Choroid plexus epithelial cell (primary cell): Measurements from ENCODE around the gene DLST.

ENCODE experiments used
- DNase-seq: peaks from one replicate; pipeline ENCODE4 v3.0.0-alpha.2; 2010; ENCODE audit warnings: low read depth
- H3K4me3 ChIP-seq: 2 replicates; pipeline ENCODE4 v1.5.1; 2011; ENCODE audit warnings: low read depth, mild to moderate bottlenecking, control low read depth, low read length, moderate library complexity
- TF ChIP-seq, protein P1 (sequence below): conservative IDR thresholded peaks from 2 replicates; pipeline ENCODE4 v1.5.1; 2011; ENCODE audit warnings: low read depth, mild to moderate bottlenecking, control low read depth, inconsistent platforms, low read length, moderate library complexity

DLST gene

DNA sequence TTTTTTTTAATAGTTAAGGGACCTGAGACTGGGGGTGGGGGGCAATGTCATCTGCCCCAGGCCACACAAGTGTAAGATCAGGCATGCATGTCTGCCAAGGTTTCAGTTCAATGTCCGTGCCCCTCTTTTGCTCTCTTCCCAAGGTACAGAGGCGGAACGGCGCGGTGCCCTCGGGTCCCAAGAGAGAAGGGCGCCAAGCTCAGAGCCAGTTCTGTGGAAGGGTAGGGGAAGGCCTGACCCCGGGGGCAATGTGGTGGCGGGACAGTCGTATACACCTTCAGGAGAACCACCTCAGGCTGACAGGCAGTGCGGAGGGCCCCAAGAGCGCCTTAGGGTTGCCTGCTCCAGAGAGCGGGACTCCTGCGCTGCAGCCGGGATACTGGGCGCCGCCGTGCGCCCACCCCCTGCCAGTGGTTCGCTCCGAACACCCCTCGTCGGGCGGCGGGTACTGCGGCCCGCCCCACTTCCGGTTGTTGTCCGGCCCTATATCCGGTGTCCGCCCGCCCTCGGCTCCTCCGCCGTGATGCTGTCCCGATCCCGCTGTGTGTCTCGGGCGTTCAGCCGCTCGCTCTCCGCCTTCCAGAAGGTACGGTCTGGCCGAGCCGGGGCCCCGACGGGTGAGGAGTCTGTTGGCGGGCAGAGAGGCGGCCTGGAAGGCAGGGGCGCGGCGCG, at the start of gene DLST:
TSS of gene DLST (plus strand) at position 486 of the 672 bp plus-strand sequence. CDS start at position 524, 38 bp downstream.
- TF ChIP-seq, protein P1, sequence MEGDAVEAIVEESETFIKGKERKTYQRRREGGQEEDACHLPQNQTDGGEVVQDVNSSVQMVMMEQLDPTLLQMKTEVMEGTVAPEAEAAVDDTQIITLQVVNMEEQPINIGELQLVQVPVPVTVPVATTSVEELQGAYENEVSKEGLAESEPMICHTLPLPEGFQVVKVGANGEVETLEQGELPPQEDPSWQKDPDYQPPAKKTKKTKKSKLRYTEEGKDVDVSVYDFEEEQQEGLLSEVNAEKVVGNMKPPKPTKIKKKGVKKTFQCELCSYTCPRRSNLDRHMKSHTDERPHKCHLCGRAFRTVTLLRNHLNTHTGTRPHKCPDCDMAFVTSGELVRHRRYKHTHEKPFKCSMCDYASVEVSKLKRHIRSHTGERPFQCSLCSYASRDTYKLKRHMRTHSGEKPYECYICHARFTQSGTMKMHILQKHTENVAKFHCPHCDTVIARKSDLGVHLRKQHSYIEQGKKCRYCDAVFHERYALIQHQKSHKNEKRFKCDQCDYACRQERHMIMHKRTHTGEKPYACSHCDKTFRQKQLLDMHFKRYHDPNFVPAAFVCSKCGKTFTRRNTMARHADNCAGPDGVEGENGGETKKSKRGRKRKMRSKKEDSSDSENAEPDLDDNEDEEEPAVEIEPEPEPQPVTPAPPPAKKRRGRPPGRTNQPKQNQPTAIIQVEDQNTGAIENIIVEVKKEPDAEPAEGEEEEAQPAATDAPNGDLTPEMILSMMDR: no peak

DNA sequence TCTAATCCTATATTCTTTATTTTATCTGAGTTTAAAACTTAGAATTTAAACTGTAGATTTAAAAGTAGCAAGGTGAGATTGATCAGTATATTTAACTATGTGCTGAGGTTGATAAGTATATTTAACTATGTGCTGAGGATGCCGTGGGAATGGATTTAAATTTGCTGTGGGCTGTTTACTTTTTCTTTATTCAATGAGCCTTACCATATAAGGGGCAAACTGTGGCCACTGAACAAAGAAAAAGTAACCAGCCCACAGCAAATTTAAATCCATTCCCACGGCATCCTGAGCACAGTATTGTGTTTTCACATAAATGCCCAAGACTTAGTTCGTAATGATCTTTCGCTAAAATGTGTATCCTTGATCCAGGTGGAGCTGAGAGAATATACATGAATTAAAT, 48.9 kb upstream of the DLST start:
- DNase-seq: no peak

More for the DNA sequence above, at the start of gene DLST:
- peak; percentile 92 for DNase-seq
- peak within 1 kb of the TSS; percentile 93 for H3K4me3 ChIP-seq

DNA sequence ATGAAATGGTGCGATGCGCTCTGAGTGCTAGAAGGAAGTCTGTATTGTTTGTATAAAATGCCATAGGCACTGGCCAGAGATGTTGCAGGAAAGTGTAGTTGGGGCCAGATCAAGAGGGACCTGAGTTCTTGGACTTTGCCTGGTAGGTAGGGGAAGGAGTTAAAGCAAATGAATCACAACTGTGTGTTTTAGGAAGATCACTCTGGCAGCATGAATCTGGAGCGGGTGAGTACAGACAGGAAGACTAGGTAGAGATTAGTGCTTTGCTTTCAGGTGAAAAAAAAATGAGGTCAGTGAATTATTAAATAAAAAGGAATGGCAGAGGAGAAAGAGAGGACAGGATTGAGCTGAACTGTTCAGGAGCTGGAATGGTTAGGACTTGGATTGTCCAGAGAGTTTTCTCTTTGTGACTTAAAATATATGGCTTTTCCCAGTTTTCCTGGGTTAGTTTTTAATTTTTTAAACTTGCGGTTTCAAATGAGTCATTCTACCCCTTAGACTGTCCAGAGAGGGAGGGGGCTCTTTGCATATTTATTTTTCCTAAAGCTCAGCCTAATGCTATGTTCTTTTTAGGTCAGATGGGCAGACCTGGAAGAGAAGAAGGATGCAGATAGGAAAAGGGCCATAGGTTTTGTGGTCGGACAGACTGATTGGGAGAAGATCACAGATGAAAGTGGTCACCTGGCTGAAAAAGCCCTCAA, 46.9 kb upstream of the DLST start:
- H3K4me3 ChIP-seq: no peak overlapping the region
- DNase-seq: peak; percentile 37

More for the DNA sequence above, 48.9 kb upstream of the DLST start:
- TF ChIP-seq, protein P1: no peak
- no peak overlapping the region for H3K4me3 ChIP-seq

DNA sequence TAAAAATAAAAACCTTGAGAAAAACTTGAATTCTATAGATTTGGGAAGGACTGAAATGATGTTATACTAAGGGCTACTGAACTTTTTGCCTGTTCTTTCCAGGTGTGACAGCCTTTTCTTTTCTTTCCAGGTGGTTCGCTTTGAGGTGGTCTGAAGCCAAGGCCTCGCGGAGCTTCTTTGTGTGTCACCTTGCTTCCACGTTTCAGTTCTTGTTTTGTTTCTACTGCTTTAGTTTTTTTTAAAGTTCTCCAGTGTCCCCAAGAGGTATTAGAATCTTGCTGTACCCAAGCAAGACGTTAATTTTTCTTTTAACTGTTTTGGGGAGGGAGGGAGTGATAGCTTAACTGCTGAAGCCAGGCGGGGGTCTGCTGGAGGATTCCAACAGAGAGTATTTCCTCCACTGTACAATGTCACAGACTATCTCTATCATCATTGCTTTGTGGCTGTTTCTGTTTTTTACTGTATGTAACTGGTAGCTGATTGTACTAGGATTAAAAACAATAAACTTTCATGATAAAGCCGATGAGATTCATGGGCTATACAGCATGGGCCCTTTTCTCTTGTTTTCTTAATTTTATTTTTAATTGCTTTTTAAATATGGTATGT, 46.0 kb upstream of the DLST start:
- TF ChIP-seq, protein P1: no peak
- no peak overlapping the region for H3K4me3 ChIP-seq
- DNase-seq: no peak

More for the DNA sequence above, 46.9 kb upstream of the DLST start:
- TF ChIP-seq, protein P1: no peak

DNA sequence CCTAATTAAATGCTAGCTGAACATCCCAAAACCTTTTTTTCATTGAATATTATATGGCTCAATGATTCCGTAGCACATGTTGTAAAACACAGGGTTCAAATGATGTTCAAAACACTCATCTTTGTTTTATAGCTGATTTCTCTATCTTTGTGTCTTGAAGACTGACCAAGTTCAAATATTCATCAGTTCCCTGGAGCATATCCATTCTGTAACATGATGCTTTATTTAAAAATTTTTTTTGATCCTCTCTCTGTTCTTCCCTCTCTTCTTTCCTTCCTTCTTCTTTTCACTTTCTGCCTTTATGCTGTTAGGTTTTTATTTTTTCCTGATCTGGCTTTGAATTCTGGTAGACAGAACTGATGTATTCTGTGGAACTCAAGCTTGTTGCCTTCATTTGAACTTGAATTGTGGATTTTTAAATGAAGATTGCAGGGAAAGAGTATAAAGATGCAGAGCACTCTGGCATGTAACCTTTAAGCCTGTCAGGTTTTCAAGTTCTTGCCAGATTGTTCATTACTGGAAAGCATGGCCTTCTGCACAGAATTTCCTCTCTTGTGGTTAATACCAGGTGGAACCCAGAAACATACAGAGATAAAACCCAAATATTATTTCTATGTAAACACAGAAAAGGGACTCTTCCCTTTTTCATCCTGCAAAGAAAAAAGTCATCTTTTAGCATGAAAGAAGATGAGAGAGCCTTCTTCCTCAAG, 45.3 kb upstream of the DLST start:
- no peak overlapping the region for H3K4me3 ChIP-seq
- TF ChIP-seq, protein P1: no peak
- DNase-seq: peak; percentile 62

DNA sequence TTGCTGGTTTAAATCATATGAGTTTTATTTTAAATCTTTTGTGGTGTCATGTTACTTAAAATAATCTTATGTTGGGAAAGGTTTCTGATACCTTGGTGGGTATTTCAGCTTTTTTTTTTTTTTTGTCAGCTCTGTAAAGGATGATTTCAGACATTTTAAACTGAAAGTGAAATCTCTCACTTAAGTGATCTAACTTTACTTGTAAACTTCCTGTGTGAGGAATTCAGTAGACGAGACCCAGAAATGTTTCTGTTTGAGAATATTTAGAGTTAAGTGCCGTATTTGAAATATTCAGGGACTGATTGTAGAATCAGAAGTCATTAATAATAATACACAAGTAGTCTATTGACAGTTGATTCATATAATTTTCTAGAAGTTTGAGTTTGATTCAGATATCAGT, 43.5 kb upstream of the DLST start:
- TF ChIP-seq, protein P1: no peak
- no peak overlapping the region for H3K4me3 ChIP-seq
- DNase-seq: peak; percentile 51
